NT2/D1 (cell line): ENCODE measurements around the gene BRPF1.

Experiments
- DNase-seq: peaks from one replicate; pipeline ENCODE4 v3.0.0-alpha.2; 2011; ENCODE audit warnings: low read depth, low spot score
- H3K27me3 ChIP-seq: 2 replicates; pipeline ENCODE4 v1.6.0; 2011; ENCODE audit warnings: mild to moderate bottlenecking; ENCODE audit not compliant: insufficient read length, insufficient read depth
- H3K36me3 ChIP-seq: 2 replicates; pipeline ENCODE4 v1.6.1; 2011; ENCODE audit warnings: mild to moderate bottlenecking, low read length, mixed read lengths; ENCODE audit not compliant: insufficient read depth, insufficient read length
- H3K4me1 ChIP-seq: 2 replicates; pipeline ENCODE4 v1.5.1; 2011; ENCODE audit not compliant: insufficient read depth, insufficient read length
- H3K4me3 ChIP-seq: 2 replicates; pipeline ENCODE4 v1.5.1; 2011; ENCODE audit warnings: low read depth; ENCODE audit not compliant: insufficient read length
- H3K9ac ChIP-seq: 2 replicates; pipeline ENCODE4 v1.6.0; 2011; ENCODE audit warnings: low read depth; ENCODE audit not compliant: insufficient read length
- H3K9me3 ChIP-seq: 2 replicates; pipeline ENCODE4 v1.5.1; 2011; ENCODE audit warnings: mild to moderate bottlenecking, low read length; ENCODE audit not compliant: insufficient read depth
- SUZ12 ChIP-seq: IDR thresholded peaks from 2 replicates; pipeline ENCODE4 v1.6.1; 2011; ENCODE audit not compliant: insufficient read length, insufficient read depth; ENCODE audit errors: extremely low read depth
- YY1 ChIP-seq: IDR thresholded peaks from 2 replicates; pipeline ENCODE4 v1.6.1; 2011; ENCODE audit not compliant: insufficient read length, insufficient read depth
- ZNF274 ChIP-seq: IDR thresholded peaks from 2 replicates; pipeline ENCODE4 v1.6.1; 2011; ENCODE audit warnings: mild to moderate bottlenecking, low read depth, low read length

The BRPF1 gene

DNA sequence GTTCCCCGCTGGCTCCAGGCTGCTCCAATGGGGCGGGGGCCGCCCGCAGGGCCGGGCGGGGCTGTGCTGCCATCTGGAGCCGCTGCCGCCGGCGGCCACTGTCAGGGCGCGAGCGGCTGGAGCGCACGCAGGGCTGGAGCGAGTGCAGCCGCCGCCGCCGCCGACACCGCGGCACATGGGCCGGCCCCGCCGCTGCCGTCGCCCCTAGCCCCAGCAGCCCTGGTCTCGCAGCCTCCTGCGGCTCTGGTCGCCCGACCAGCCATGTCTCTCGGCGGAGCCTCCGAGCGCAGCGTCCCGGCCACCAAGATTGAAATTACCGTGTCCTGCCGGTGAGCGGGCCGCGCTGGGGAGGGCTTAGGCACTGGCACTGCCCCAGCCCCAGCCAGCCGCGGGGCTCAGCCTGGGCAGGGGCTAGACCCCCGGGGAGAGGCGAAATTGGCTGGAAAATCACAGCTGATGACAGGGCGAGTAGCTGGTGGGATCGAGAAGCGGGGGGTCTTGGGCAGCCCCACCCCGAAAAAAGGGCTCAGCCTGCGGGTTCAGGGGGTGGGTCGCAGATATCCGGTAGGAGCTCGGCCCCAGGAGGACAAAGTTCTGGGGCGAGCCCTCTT lies 27.7 kb upstream of the BRPF1 start, which contains the start of gene CPNE9:
TSS of gene CPNE9 (plus strand) at position 98 of the 611 bp plus-strand sequence. CDS start at position 262, 164 bp downstream.
- Histone ChIP-seq H3K36me3 (peaks cover 25% of the 10 kb centered on the region), H3K27me3 (peaks cover 18% of the 10 kb centered on the region)
- no peak for DNase-seq

DNA sequence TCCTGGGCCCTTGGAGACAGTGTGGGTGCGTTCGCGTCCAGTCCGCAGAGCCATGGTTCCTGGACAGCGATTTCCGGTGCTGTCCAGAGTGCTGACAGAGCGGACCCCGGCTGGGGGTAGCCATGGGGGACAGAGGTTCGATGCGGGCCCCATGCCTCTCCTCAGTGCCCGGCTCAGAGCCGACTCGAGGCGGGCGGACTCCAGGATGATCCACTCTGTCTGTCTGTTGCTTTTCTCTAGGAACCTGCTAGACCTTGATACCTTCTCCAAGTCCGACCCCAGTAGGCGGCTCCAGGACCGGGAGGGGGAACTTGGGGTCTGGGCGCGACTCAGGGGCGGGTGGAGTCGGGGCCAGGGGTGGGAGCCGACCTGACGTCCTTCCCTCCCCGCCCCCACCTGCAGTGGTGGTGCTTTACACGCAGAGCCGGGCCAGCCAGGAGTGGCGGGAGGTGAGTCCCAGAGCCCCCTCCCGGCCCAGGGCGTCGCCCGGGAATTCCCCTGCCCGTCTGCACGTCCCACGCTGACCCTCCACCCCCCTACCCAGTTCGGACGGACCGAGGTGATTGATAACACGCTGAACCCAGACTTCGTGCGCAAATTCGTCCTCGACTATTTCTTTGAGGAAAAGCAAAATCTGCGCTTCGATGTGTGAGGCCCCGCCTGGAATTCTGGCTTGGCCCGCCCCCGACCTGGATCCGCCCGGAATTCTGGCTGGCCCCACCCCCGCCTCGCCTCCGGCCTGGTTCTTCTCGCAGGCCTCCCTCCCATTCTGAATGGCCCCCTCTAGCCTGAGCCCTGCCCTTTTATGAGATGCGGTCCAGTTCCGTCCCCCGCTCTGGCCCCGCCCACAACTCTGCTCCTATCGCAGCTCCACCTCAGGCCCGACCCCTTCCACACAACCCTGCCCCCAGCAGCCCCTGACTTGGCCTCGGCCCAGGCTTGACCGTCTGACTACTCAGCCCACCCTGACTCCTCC lies 26.9 kb upstream of the BRPF1 start:
- Histone ChIP-seq H3K36me3 (peaks cover 20% of the 10 kb centered on the region), H3K9ac (peak overlapping the region; percentile 50), H3K4me3 (peak overlapping the region; percentile 46), H3K9me3 (no peaks in the 10 kb centered on the region), H3K4me1 (peaks cover 5% of the 10 kb centered on the region), H3K27me3 (peaks cover 18% of the 10 kb centered on the region)
- TF ChIP-seq SUZ12, result no peak
- no peak for TF ChIP-seq YY1
- TF ChIP-seq ZNF274, result no peak
- peak; percentile 49 for DNase-seq

More for the DNA sequence above, 27.7 kb upstream of the BRPF1 start, which contains the start of gene CPNE9:
- H3K9me3 ChIP-seq, result no peaks in the 10 kb centered on the region
- peaks cover 5% of the 10 kb centered on the region for H3K4me1 ChIP-seq
- H3K9ac ChIP-seq, result peak within 1 kb of the TSS; percentile 50
- no peak for TF ChIP-seq SUZ12
- no peak for TF ChIP-seq YY1
- TF ChIP-seq ZNF274, result no peak
- H3K4me3 ChIP-seq, result peak within 1 kb of the TSS; percentile 46

DNA sequence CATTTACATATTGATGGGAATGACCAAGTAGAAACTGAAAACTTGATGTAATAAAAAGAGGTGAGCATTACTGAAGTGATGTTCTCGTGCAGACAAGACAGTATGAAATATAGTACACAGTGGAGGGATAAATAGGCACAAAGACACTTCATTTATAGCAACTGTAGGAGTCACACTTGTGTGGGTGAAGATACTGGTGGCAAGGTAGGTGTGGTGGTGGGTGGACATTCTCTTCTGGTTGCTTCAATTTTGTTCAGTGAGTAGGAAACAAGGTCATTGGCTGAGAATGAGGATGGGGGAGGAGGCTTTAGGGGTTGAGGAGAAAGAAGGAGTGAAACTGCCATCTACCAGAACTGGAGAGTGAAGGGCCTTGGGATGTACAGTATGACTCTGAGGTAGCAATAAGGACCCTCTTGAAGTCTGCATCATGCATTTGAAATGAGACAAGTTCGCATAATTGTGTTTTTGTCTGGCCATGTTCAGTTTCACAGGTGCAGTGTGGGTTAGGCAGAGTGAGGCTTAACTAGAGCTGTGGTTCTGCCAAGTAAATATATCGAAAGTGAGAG lies 21.3 kb upstream of the BRPF1 start:
- no peak overlapping the region for H3K9ac ChIP-seq
- peaks cover 5% of the 10 kb centered on the region for H3K4me1 ChIP-seq
- no peaks in the 10 kb centered on the region for H3K36me3 ChIP-seq
- no peaks in the 10 kb centered on the region for H3K9me3 ChIP-seq
- no peak overlapping the region for H3K4me3 ChIP-seq
- H3K27me3 ChIP-seq, result no peaks in the 10 kb centered on the region
- no peak for TF ChIP-seq YY1
- no peak for TF ChIP-seq SUZ12
- no peak for TF ChIP-seq ZNF274
- no peak for DNase-seq

DNA sequence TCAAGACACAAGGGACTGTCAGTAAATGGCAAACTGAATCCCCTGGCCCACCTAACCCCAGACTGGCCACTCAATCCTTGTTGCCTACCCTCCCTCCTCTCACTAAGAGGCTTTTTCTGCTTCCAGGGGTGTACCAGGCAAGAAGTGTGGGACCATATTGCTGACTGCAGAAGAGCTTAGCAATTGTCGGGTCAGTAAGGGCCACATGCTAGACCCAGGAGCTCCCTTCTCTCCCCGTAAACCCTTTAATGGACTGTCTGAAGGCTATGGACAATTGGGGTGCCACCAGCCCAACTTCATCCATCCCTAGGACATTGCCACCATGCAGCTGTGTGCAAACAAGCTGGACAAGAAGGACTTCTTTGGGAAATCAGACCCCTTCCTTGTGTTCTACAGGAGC lies 19.1 kb upstream of the BRPF1 start:
- Histone ChIP-seq H3K27me3 (no peaks in the 10 kb centered on the region), H3K36me3 (no peaks in the 10 kb centered on the region), H3K4me3 (no peak overlapping the region), H3K9me3 (no peaks in the 10 kb centered on the region), H3K9ac (no peak overlapping the region), H3K4me1 (no peaks in the 10 kb centered on the region)
- TF ChIP-seq ZNF274 (no peak), YY1 (no peak), SUZ12 (no peak)
- no peak for DNase-seq

DNA sequence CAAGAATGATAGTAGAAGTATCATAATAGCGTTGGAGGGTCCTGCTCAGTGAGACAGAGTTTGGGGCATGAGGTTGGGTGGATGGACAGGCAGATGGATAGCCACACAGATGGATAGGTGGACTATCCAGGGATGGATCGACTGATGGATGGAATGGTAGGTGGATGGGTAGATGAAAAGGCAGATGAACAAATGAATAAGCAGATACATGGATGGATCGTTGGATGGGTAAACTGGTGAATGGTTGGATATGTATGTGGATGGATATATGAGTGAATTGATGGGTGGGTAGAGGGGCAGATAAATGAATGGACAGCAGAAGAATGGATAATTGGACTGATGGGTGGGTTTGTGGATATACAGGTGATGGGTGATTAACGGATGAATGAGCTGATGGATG lies 18.4 kb upstream of the BRPF1 start:
- TF ChIP-seq SUZ12 (no peak), ZNF274 (no peak), YY1 (no peak)
- Histone ChIP-seq H3K4me1 (no peaks in the 10 kb centered on the region), H3K9me3 (no peaks in the 10 kb centered on the region), H3K4me3 (no peak overlapping the region), H3K9ac (no peak overlapping the region), H3K36me3 (no peaks in the 10 kb centered on the region), H3K27me3 (no peaks in the 10 kb centered on the region)
- no peak for DNase-seq

DNA sequence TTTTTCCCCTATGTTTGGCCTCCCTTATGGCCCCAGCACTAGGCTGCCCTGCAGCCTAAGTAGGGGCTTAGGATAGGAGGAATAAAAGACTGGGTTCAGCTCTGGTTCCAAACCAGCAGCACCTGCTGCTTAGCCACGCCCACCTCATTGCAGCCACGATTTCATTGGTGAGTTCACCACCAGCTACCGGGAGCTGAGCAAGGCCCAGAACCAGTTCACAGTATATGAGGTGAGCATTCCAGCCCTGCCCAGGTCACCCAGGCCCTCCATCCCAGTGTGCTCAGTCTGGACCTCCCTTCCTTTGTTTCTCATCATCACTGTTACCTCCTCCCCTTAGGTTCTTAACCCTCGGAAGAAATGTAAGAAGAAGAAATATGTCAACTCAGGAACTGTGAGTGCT lies 16.4 kb upstream of the BRPF1 start:
- Histone ChIP-seq H3K36me3 (no peaks in the 10 kb centered on the region), H3K9ac (no peak overlapping the region), H3K4me1 (no peaks in the 10 kb centered on the region), H3K27me3 (no peaks in the 10 kb centered on the region), H3K4me3 (no peak overlapping the region), H3K9me3 (no peaks in the 10 kb centered on the region)
- DNase-seq, result no peak
- TF ChIP-seq SUZ12 (no peak), ZNF274 (no peak), YY1 (no peak)
